H9 (cell line): ENCODE measurements around the gene JAKMIP1. TPM values are rescaled to one million over a fixed set of nuclear protein-coding genes. Genes with fewer than 3 reads are reported as not detected.

Experiments
- DNase-seq: peaks from one replicate; pipeline ENCODE4 v3.0.0-alpha.2; 2017
- H2AFZ ChIP-seq: one replicate; pipeline ENCODE4 v1.6.1; 2013; ENCODE audit warnings: mild to moderate bottlenecking, low read length, control low read depth, moderate library complexity
- H2AK5ac ChIP-seq: 2 replicates; pipeline ENCODE4 v1.6.1; 2013; ENCODE audit warnings: low read length, control low read depth, mixed read lengths; ENCODE audit not compliant: insufficient read length
- H2BK120ac ChIP-seq: one replicate; pipeline ENCODE4 v1.6.1; 2013; ENCODE audit warnings: low read depth, mild to moderate bottlenecking, low read length, control low read depth, inconsistent platforms; ENCODE audit not compliant: poor library complexity, severe bottlenecking
- H2BK12ac ChIP-seq: 2 replicates; pipeline ENCODE4 v1.6.1; 2013; ENCODE audit warnings: low read length, control low read depth, mixed read lengths, low read depth; ENCODE audit not compliant: insufficient read length
- H2BK15ac ChIP-seq: 2 replicates; pipeline ENCODE4 v1.6.1; 2013; ENCODE audit warnings: low read depth, low read length, control low read depth
- H2BK20ac ChIP-seq: one replicate; pipeline ENCODE4 v1.6.1; 2013; ENCODE audit warnings: low read depth, mild to moderate bottlenecking, low read length, control low read depth, inconsistent platforms; ENCODE audit not compliant: poor library complexity, severe bottlenecking
- H2BK5ac ChIP-seq: 2 replicates; pipeline ENCODE4 v1.6.1; 2013; ENCODE audit warnings: low read length, control low read depth, mixed read lengths; ENCODE audit not compliant: insufficient read length
- H3K14ac ChIP-seq: 2 replicates; pipeline ENCODE4 v1.6.1; 2013; ENCODE audit warnings: low read length, control low read depth; ENCODE audit not compliant: insufficient read depth
- H3K18ac ChIP-seq: 2 replicates; pipeline ENCODE4 v1.6.1; 2013; ENCODE audit warnings: low read depth, mild to moderate bottlenecking, mixed read lengths, low read length, control low read depth; ENCODE audit not compliant: insufficient read length
- H3K23ac ChIP-seq: 2 replicates; pipeline ENCODE4 v1.6.1; 2013; ENCODE audit warnings: low read length, control low read depth, mixed read lengths, low read depth; ENCODE audit not compliant: insufficient read length
- H3K23me2 ChIP-seq: 2 replicates; pipeline ENCODE4 v1.6.1; 2013; ENCODE audit warnings: low read depth, mild to moderate bottlenecking, mixed read lengths, low read length, control low read depth; ENCODE audit not compliant: insufficient read length, poor library complexity, severe bottlenecking
- H3K27ac ChIP-seq: 2 replicates; pipeline ENCODE4 v1.5.1; 2013; ENCODE audit warnings: low read length, control low read depth, mixed read lengths, low read depth; ENCODE audit not compliant: insufficient read length
- H3K27me3 ChIP-seq: 2 replicates; pipeline ENCODE4 v1.6.1; 2013; ENCODE audit warnings: low read length, control low read depth, inconsistent platforms; ENCODE audit not compliant: insufficient read depth
- H3K4ac ChIP-seq: 2 replicates; pipeline ENCODE4 v1.6.1; 2013; ENCODE audit warnings: low read depth, mild to moderate bottlenecking, control low read depth, inconsistent platforms, low read length, moderate library complexity
- H3K4me1 ChIP-seq: 2 replicates; pipeline ENCODE4 v1.6.1; 2013; ENCODE audit warnings: low read length, control low read depth, inconsistent platforms; ENCODE audit not compliant: insufficient read depth
- H3K4me2 ChIP-seq: 2 replicates; pipeline ENCODE4 v1.6.1; 2013; ENCODE audit warnings: low read length, control low read depth, mixed read lengths; ENCODE audit not compliant: insufficient read length, insufficient read depth
- H3K56ac ChIP-seq: 2 replicates; pipeline ENCODE4 v1.6.1; 2013; ENCODE audit warnings: low read depth, mild to moderate bottlenecking, mixed read lengths, low read length, control low read depth; ENCODE audit not compliant: insufficient read length
- H3K79me1 ChIP-seq: 2 replicates; pipeline ENCODE4 v1.6.1; 2013; ENCODE audit warnings: low read depth, mild to moderate bottlenecking, moderate library complexity, low read length, control low read depth, inconsistent platforms; ENCODE audit not compliant: insufficient read depth, poor library complexity, severe bottlenecking
- H3K79me2 ChIP-seq: 2 replicates; pipeline ENCODE4 v1.6.1; 2013; ENCODE audit warnings: low read length, control low read depth, inconsistent platforms; ENCODE audit not compliant: insufficient read depth
- H3K9ac ChIP-seq: 2 replicates; pipeline ENCODE4 v1.6.1; 2013; ENCODE audit warnings: low read length, control low read depth, mixed read lengths; ENCODE audit not compliant: insufficient read length; ENCODE audit errors: extremely low read depth
- H3K9me3 ChIP-seq: one replicate; pipeline ENCODE4 v1.6.1; 2013; ENCODE audit warnings: low read depth, low read length, inconsistent platforms; ENCODE audit not compliant: control insufficient read depth
- H3T11ph ChIP-seq: one replicate; pipeline ENCODE4 v1.6.1; 2013; ENCODE audit warnings: mild to moderate bottlenecking, low read length, control low read depth, inconsistent platforms
- H4K20me1 ChIP-seq: one replicate; pipeline ENCODE4 v1.6.1; 2013; ENCODE audit not compliant: control insufficient read depth, insufficient read length, insufficient read depth
- H4K5ac ChIP-seq: 2 replicates; pipeline ENCODE4 v1.6.1; 2013; ENCODE audit warnings: low read depth, mild to moderate bottlenecking, mixed read lengths, low read length, control low read depth; ENCODE audit not compliant: insufficient read length
- H4K8ac ChIP-seq: replicated peaks from 2 replicates; pipeline ENCODE4 v1.6.1; 2013; ENCODE audit warnings: low read length, control low read depth, mixed read lengths, low read depth; ENCODE audit not compliant: insufficient read length
- H4K91ac ChIP-seq: 2 replicates; pipeline ENCODE4 v1.6.1; 2013; ENCODE audit warnings: low read depth, mild to moderate bottlenecking, moderate library complexity, mixed read lengths, low read length, control low read depth; ENCODE audit not compliant: insufficient read length
- H3K27ac Mint-ChIP-seq, 3 experiments: 2 replicates in 2 of 3; 3 replicates in 1 of 3; pipeline ENCODE4 v1.8.0; 2020 to 2021; ENCODE audit warnings: mixed read lengths in 3 of 3, mild to moderate bottlenecking in 1 of 3, moderate library complexity in 1 of 3
- H3K27me3 Mint-ChIP-seq: 2 replicates; pipeline ENCODE4 v1.8.0; 2021; ENCODE audit warnings: low read depth, mild to moderate bottlenecking, moderate library complexity, mixed read lengths
- H3K36me3 Mint-ChIP-seq, 3 experiments: 2 replicates in 2 of 3; 3 replicates in 1 of 3; pipeline ENCODE4 v1.8.0; 2020 to 2021; ENCODE audit warnings: low read depth in 3 of 3, mixed read lengths in 3 of 3; ENCODE audit not compliant: insufficient read depth in 1 of 3
- H3K4me1 Mint-ChIP-seq, 2 experiments: 2 replicates each; pipeline ENCODE4 v1.8.0; 2020; ENCODE audit warnings: mixed read lengths in 2 of 2
- H3K4me3 Mint-ChIP-seq, 2 experiments: 2 replicates in 1 of 2; 3 replicates in 1 of 2; pipeline ENCODE4 v1.8.0; 2020 to 2021; ENCODE audit warnings: mild to moderate bottlenecking in 2 of 2, mixed read lengths in 2 of 2, moderate library complexity in 1 of 2
- H3K9me3 Mint-ChIP-seq, 2 experiments: 2 replicates in 1 of 2; 3 replicates in 1 of 2; pipeline ENCODE4 v1.8.0; 2020; ENCODE audit warnings: mild to moderate bottlenecking in 2 of 2, mixed read lengths in 2 of 2, moderate library complexity in 1 of 2
- WGBS: extraction: QIAGEN DNeasy Blood & Tissue Kit; methylation state at CpG from one replicate; pipeline ENCODE4 v1.1.7; 2013; ENCODE audit warnings: missing lambda C conversion rate, low lambda C conversion rate, mixed read lengths; ENCODE audit not compliant: insufficient read length; ENCODE audit errors: extremely low coverage; 5-methylcytosine and 5-hydroxymethylcytosine counted together
- total RNA-seq: library from RNA; stranded (reverse); gene quantifications from 2 replicates; pipeline ENCODE4 v1.2.1, GENCODE V29; 2021
- TF ChIP-seq, protein P1 (sequence below): fragments of 200-600 bp; sonication (generic); conservative IDR thresholded peaks from 3 replicates; pipeline ENCODE4 v1.8.0; 2021; ENCODE audit warnings: antibody characterized with exemption, mild to moderate bottlenecking

The JAKMIP1 gene
- total RNA-seq, 1 experiment from 2014 or later = 1.5 TPM

DNA sequence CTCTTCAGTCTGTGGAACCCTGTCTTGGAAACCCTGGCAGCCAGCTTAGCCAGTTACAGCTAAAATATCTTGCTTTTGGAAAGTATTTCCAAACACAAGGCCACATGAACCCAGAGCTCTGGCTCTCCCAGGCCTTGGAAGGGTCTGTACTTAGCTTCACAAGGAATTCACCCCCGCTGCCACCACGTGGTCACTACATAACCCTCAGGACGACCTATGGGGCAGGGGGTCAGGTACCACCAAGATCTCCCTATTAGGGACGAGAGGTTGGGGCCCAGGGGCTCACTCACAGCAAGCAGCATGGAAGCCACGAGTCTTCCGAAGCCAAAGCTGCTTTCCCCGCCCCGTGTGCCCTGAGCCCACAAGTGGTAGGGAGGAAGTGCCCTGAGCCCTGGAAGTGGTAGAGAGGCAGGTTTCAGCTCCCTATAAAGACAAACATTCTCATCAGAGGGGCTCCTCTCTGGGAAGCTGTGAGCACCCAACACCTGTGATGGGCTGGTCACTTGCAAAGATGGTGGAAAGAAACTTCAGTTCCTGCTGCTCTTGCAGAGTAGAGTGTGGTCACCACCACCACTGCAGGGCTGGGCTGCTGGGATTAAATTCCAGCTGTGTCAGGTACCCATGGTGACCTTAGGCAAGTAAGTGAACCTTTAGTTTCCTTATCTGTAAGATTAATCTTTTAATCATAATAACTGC, 4.7 kb upstream of the JAKMIP1 start:
- no peak for DNase-seq

More for the DNA sequence above, 4.7 kb upstream of the JAKMIP1 start:
- no peaks in the 10 kb centered on the region for H3K23me2 ChIP-seq
- no peaks in the 10 kb centered on the region for H3K9me3 ChIP-seq
- no peak overlapping the region for H3T11ph ChIP-seq
- no peak overlapping the region for H3K4me3 Mint-ChIP-seq
- H4K5ac ChIP-seq = no peak overlapping the region
- H3K23ac ChIP-seq = no peak overlapping the region
- no peak overlapping the region for H2BK120ac ChIP-seq
- no peak overlapping the region for H3K9ac ChIP-seq
- no peak overlapping the region for H3K4me2 ChIP-seq
- H2AFZ ChIP-seq = no peak overlapping the region
- TF ChIP-seq, protein P1, sequence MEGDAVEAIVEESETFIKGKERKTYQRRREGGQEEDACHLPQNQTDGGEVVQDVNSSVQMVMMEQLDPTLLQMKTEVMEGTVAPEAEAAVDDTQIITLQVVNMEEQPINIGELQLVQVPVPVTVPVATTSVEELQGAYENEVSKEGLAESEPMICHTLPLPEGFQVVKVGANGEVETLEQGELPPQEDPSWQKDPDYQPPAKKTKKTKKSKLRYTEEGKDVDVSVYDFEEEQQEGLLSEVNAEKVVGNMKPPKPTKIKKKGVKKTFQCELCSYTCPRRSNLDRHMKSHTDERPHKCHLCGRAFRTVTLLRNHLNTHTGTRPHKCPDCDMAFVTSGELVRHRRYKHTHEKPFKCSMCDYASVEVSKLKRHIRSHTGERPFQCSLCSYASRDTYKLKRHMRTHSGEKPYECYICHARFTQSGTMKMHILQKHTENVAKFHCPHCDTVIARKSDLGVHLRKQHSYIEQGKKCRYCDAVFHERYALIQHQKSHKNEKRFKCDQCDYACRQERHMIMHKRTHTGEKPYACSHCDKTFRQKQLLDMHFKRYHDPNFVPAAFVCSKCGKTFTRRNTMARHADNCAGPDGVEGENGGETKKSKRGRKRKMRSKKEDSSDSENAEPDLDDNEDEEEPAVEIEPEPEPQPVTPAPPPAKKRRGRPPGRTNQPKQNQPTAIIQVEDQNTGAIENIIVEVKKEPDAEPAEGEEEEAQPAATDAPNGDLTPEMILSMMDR = no peak
- H3K79me2 ChIP-seq = no peaks in the 10 kb centered on the region
- no peak overlapping the region for H4K8ac ChIP-seq
- no CpG with 5 or more reads among the region's 8 CpGs for WGBS
- no peak overlapping the region for H3K14ac ChIP-seq
- no peak overlapping the region; a peak in 1 of 7 replicates for H3K27ac Mint-ChIP-seq
- H3K4me1 ChIP-seq = no peaks in the 10 kb centered on the region
- peaks cover 57% of the 10 kb centered on the region for H3K27me3 Mint-ChIP-seq
- H3K27me3 ChIP-seq = no peaks in the 10 kb centered on the region; the same call in 1 of the 2 replicates
- H3K27ac ChIP-seq = no peak overlapping the region
- H3K4ac ChIP-seq = no peak overlapping the region
- peaks cover 7 to 9% of the 10 kb centered on the region in 2 experiments for H3K4me1 Mint-ChIP-seq
- H2BK20ac ChIP-seq = no peak overlapping the region
- H3K9me3 Mint-ChIP-seq = peaks cover 6 to 8% of the 10 kb centered on the region in 2 experiments; a peak in 4 of 5 replicates
- no peaks in the 10 kb centered on the region for H3K79me1 ChIP-seq
- H3K18ac ChIP-seq = no peak overlapping the region
- H2BK5ac ChIP-seq = no peak overlapping the region
- peaks cover 0 to 8% (median 0%) of the 10 kb centered on the region in 3 experiments; a peak in 1 of 7 replicates for H3K36me3 Mint-ChIP-seq
- H4K91ac ChIP-seq = no peak overlapping the region
- no peak overlapping the region for H3K56ac ChIP-seq
- no peaks in the 10 kb centered on the region for H4K20me1 ChIP-seq
- H2BK15ac ChIP-seq = no peak overlapping the region
- no peak overlapping the region for H2BK12ac ChIP-seq
- H2AK5ac ChIP-seq = no peak overlapping the region
